ENCODE results near the gene C19orf81. TPM values are rescaled to one million over a fixed set of nuclear protein-coding genes. Genes with fewer than 3 reads are reported as not detected.
A peak's percentile ranks its signal among the peaks of the same experiment; 100 is the strongest.
"Not testable (repeated sequence)": the region's sequence is repeated elsewhere in the genome, so short reads cannot be mapped to it uniquely, and the experiment has no call there.

The C19orf81 gene
- total RNA-seq, 1 experiment from 2014 or later, result 14.5 TPM

GRCh38 chr19:50606059-50606836 lies 43.0 kb upstream of the C19orf81 start:
- H3K27ac ChIP-seq (ENCODE audit: low read depth, low read length); intact Hi-C loops (cut with micrococcal nuclease); H3K36me3 ChIP-seq (ENCODE audit: control insufficient read depth in 1 of 2, insufficient read depth in 2 of 2, low read length in 2 of 2); RAD21 ChIA-PET (ENCODE audit: low non-redundant PET in 1 of 2, low total read pairs in 2 of 2, uncharacterized antibody in 2 of 2, unreplicated experiment in 2 of 2); CTCF ChIA-PET; H3K9me3 ChIP-seq (ENCODE audit: control insufficient read depth in 1 of 2, insufficient read depth in 1 of 2, low read depth in 1 of 2, low read length in 2 of 2); H3K27me3 ChIP-seq (ENCODE audit: insufficient read depth, low read length); H2AFZ ChIP-seq (ENCODE audit: low read depth, low read length, poor library complexity, severe bottlenecking); POLR2A ChIA-PET; H3K9me2 ChIP-seq (ENCODE audit: insufficient read depth); BruUV-seq (replicated peaks); H3K9ac ChIP-seq (ENCODE audit: low read length); H3K79me2 ChIP-seq (ENCODE audit: insufficient read depth, low read length); H3K4me1 ChIP-seq (ENCODE audit: control insufficient read depth in 1 of 2, insufficient read depth in 2 of 2, low read length in 2 of 2); H3K4me3 ChIP-seq (replicated peaks in 1 of 2; ENCODE audit: low read depth in 1 of 2, low read length in 2 of 2); H3K4me2 ChIP-seq (ENCODE audit: low read length); H4K20me1 ChIP-seq (ENCODE audit: insufficient read depth): not testable (repeated sequence)
- TF ChIP-seq, protein P1, sequence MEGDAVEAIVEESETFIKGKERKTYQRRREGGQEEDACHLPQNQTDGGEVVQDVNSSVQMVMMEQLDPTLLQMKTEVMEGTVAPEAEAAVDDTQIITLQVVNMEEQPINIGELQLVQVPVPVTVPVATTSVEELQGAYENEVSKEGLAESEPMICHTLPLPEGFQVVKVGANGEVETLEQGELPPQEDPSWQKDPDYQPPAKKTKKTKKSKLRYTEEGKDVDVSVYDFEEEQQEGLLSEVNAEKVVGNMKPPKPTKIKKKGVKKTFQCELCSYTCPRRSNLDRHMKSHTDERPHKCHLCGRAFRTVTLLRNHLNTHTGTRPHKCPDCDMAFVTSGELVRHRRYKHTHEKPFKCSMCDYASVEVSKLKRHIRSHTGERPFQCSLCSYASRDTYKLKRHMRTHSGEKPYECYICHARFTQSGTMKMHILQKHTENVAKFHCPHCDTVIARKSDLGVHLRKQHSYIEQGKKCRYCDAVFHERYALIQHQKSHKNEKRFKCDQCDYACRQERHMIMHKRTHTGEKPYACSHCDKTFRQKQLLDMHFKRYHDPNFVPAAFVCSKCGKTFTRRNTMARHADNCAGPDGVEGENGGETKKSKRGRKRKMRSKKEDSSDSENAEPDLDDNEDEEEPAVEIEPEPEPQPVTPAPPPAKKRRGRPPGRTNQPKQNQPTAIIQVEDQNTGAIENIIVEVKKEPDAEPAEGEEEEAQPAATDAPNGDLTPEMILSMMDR (IDR thresholded peaks at IDR 0.05 in 2 of 3, conservative IDR thresholded peaks at IDR 0.05 in 1 of 3; ENCODE audit: borderline replicate concordance in 1 of 3, insufficient read depth in 1 of 3, low read depth in 2 of 3, low read length in 2 of 3), result peak in 1 of 3 experiments; percentile 38; a peak in 2 of 6 replicates
- DNase-seq (ENCODE audit: low read depth, low spot score) (peak; percentile 63), ATAC-seq (peak; percentile 90)

DNA sequence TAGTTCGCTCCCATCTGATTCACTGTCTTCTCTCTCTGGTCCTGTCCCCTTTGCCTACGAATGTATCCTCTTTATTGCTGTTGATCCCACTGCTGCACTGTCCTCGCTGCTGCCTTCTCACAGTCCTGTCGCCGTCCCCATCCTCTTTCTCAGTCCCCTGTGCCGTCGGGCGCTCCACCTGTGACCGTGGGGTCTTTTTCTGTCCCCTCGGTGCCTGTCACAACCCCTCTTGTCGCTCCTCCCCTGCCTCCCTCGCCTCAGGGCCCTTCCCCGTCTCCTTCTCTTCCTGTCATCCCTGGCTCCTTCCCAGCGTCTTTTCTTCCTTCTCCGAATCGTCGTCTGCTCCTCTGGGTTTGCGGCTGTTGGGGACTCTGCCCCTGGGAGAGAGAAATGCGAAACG lies 41.9 kb upstream of the C19orf81 start:
- H4K20me1 ChIP-seq (ENCODE audit: insufficient read depth), result no peaks in the 10 kb centered on the region
- H3K27me3 ChIP-seq (ENCODE audit: insufficient read depth, low read length), result no peaks in the 10 kb centered on the region
- no peaks in the 10 kb centered on the region for H3K9me3 ChIP-seq (ENCODE audit: control insufficient read depth in 1 of 2, insufficient read depth in 1 of 2, low read depth in 1 of 2, low read length in 2 of 2)
- H2AFZ ChIP-seq (ENCODE audit: low read depth, low read length, poor library complexity, severe bottlenecking), result no peak overlapping the region
- ChIA-PET CTCF (no interaction called here), RAD21 (ENCODE audit: low non-redundant PET in 1 of 2, low total read pairs in 2 of 2, uncharacterized antibody in 2 of 2, unreplicated experiment in 2 of 2) (no interaction called here), POLR2A (no interaction called here)
- H3K4me3 ChIP-seq (replicated peaks in 1 of 2; ENCODE audit: low read depth in 1 of 2, low read length in 2 of 2), result no peak overlapping the region
- H3K4me2 ChIP-seq (ENCODE audit: low read length), result no peak overlapping the region
- no peaks in the 10 kb centered on the region for H3K4me1 ChIP-seq (ENCODE audit: control insufficient read depth in 1 of 2, insufficient read depth in 2 of 2, low read length in 2 of 2)
- BruUV-seq (replicated peaks), result no TSS peak
- H3K79me2 ChIP-seq (ENCODE audit: insufficient read depth, low read length), result no peaks in the 10 kb centered on the region
- no peaks in the 10 kb centered on the region for H3K9me2 ChIP-seq (ENCODE audit: insufficient read depth)
- DNase-seq (ENCODE audit: low read depth, low spot score), result no peak
- no peak overlapping the region for H3K27ac ChIP-seq (ENCODE audit: low read depth, low read length)
- no peak for TF ChIP-seq EGR1 (IDR thresholded peaks at IDR 0.05; ENCODE audit: low read depth)
- TF ChIP-seq FOSL1 (IDR thresholded peaks at IDR 0.05; ENCODE audit: low read depth), result no peak
- no peak for TF ChIP-seq CEBPB (IDR thresholded peaks at IDR 0.05; ENCODE audit: low read depth)
- no peak overlapping the region for H3K9ac ChIP-seq (ENCODE audit: low read length)
- H3K36me3 ChIP-seq (ENCODE audit: control insufficient read depth in 1 of 2, insufficient read depth in 2 of 2, low read length in 2 of 2), result no peaks in the 10 kb centered on the region
- intact Hi-C loops (cut with micrococcal nuclease), result no loop called here
- no peak for ATAC-seq

Data from HCT116 (cell line).